ENCODE results near the gene SNN. TPM values are rescaled to one million over a fixed set of nuclear protein-coding genes. Genes with fewer than 3 reads are reported as not detected.

SNN gene
- total and polyA plus RNA-seq, 4 donors, result 9.4 to 29.0 (median 18.9) TPM

DNA sequence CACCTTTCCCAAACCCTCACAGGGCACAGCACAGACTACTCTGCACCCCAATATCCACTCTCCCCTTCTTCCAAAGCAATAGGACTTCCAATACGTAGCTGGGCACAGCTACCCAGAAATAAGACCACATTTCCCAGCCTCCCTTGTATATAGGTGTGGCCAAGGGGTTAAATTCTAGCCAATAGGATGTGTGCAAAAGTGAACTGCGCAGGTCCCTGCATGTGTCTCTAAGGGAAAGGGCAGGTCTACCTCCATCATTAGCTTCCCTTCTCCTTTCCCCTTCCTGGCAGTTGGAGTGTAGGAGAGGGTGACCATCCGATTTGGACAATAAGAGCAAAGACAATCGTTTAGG is 25.5 kb upstream of the SNN start:
- peaks cover 3 to 17% (median 9%) of the 10 kb centered on the region in 5 donors for H3K4me1 ChIP-seq (ENCODE audit: control insufficient read depth in 5 of 5, insufficient read depth in 5 of 5, low read length in 5 of 5)
- WGBS, 2 donors, result 58 to 71% methylated on average over 4 of the region's 4 CpGs
- H3K36me3 ChIP-seq (ENCODE audit: control insufficient read depth in 4 of 4, insufficient read depth in 4 of 4, low read length in 4 of 4), result no peaks in the 10 kb centered on the region
- DNase-seq (no peak), ATAC-seq (ENCODE audit: insufficient read depth, low FRiP score) (no peak)
- no peak overlapping the region for H3K27ac ChIP-seq (ENCODE audit: low read depth in 1 of 2, low read length in 1 of 2)
- no peak overlapping the region for H3K9ac ChIP-seq (ENCODE audit: insufficient read depth in 1 of 2, low read length in 2 of 2)
- no peaks in the 10 kb centered on the region for H3K27me3 ChIP-seq (ENCODE audit: control insufficient read depth in 3 of 3, insufficient read depth in 3 of 3, low read length in 2 of 3)
- TF ChIP-seq, protein P1, sequence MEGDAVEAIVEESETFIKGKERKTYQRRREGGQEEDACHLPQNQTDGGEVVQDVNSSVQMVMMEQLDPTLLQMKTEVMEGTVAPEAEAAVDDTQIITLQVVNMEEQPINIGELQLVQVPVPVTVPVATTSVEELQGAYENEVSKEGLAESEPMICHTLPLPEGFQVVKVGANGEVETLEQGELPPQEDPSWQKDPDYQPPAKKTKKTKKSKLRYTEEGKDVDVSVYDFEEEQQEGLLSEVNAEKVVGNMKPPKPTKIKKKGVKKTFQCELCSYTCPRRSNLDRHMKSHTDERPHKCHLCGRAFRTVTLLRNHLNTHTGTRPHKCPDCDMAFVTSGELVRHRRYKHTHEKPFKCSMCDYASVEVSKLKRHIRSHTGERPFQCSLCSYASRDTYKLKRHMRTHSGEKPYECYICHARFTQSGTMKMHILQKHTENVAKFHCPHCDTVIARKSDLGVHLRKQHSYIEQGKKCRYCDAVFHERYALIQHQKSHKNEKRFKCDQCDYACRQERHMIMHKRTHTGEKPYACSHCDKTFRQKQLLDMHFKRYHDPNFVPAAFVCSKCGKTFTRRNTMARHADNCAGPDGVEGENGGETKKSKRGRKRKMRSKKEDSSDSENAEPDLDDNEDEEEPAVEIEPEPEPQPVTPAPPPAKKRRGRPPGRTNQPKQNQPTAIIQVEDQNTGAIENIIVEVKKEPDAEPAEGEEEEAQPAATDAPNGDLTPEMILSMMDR (IDR thresholded peaks at IDR 0.05; ENCODE audit: control extremely low read depth, extremely low read depth), result no peak
- H3K9me3 ChIP-seq (ENCODE audit: control insufficient read depth in 4 of 4, insufficient read depth in 3 of 4, low read length in 3 of 4), result no peaks in the 10 kb centered on the region
- H3K4me3 ChIP-seq, result no peak overlapping the region

DNA sequence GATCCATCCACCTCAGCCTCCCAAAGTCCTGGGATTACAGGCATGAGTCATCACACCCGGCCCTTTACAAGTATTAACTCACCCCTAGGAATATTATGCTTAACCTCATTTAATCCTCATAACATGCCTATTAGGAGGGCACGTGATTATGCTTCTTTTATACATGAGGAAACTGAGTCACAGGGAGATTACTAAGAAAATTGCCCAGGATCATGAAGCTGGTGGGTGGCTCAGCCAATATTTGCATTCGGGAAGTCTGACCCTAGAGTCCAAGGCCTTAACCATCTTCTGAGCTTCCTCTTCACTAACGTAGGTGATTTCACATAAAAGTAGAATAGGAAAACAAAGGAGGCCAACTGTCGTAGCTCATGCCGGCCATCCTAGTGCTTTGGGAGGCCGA is 19.0 kb upstream of the SNN start:
- no peaks in the 10 kb centered on the region for H3K27me3 ChIP-seq (ENCODE audit: control insufficient read depth in 3 of 3, insufficient read depth in 3 of 3, low read length in 2 of 3)
- no peak overlapping the region for H3K9ac ChIP-seq (ENCODE audit: insufficient read depth in 1 of 2, low read length in 2 of 2)
- no peak overlapping the region for H3K27ac ChIP-seq (ENCODE audit: low read depth in 1 of 2, low read length in 1 of 2)
- DNase-seq (no peak), ATAC-seq (ENCODE audit: insufficient read depth, low FRiP score) (no peak)
- H3K4me1 ChIP-seq (ENCODE audit: control insufficient read depth in 5 of 5, insufficient read depth in 5 of 5, low read length in 5 of 5), result no peaks in the 10 kb centered on the region
- 81 to 85% methylated on average over 7 of the region's 7 CpGs for WGBS, 2 donors
- TF ChIP-seq, protein P1 (IDR thresholded peaks at IDR 0.05; ENCODE audit: control extremely low read depth, extremely low read depth), result no peak
- no peak overlapping the region for H3K4me3 ChIP-seq
- no peaks in the 10 kb centered on the region for H3K36me3 ChIP-seq (ENCODE audit: control insufficient read depth in 4 of 4, insufficient read depth in 4 of 4, low read length in 4 of 4)
- H3K9me3 ChIP-seq (ENCODE audit: control insufficient read depth in 4 of 4, insufficient read depth in 3 of 4, low read length in 3 of 4), result no peaks in the 10 kb centered on the region

- H3K9me3 ChIP-seq (ENCODE audit: control insufficient read depth in 4 of 4, insufficient read depth in 3 of 4, low read length in 3 of 4), result no peaks in the 10 kb centered on the region
- no peak overlapping the region for H3K4me3 ChIP-seq
- H3K27ac ChIP-seq (ENCODE audit: low read depth in 1 of 2, low read length in 1 of 2), result no peak overlapping the region
- TF ChIP-seq, protein P1 (IDR thresholded peaks at IDR 0.05; ENCODE audit: control extremely low read depth, extremely low read depth), result no peak
- 77 to 78% methylated on average over 18 of the region's 18 CpGs for WGBS, 2 donors
- no peaks in the 10 kb centered on the region for H3K36me3 ChIP-seq (ENCODE audit: control insufficient read depth in 4 of 4, insufficient read depth in 4 of 4, low read length in 4 of 4)
- DNase-seq, result no peak
- H3K27me3 ChIP-seq (ENCODE audit: control insufficient read depth in 3 of 3, insufficient read depth in 3 of 3, low read length in 2 of 3), result no peaks in the 10 kb centered on the region
- ATAC-seq (ENCODE audit: insufficient read depth, low FRiP score), result no peak
- no peaks in the 10 kb centered on the region for H3K4me1 ChIP-seq (ENCODE audit: control insufficient read depth in 5 of 5, insufficient read depth in 5 of 5, low read length in 5 of 5)
- H3K9ac ChIP-seq (ENCODE audit: insufficient read depth in 1 of 2, low read length in 2 of 2), result no peak overlapping the region
Observed at GRCh38 chr16:11650641-11651591, 17.3 kb upstream of the SNN start.

All from lung (tissue), 12 donors.